GM18498 (cell line): Measurements from ENCODE around the gene TBC1D12.
"Not testable (repeated sequence)": the region's sequence is repeated elsewhere in the genome, so short reads cannot be mapped to it uniquely, and the experiment has no call there.

Source experiments
- ATAC-seq: cut with Tn5 transposase; IDR thresholded peaks from one replicate; pipeline ENCODE4 v1.9.1; 2021; ENCODE audit warnings: mild to moderate bottlenecking, moderate library complexity; ENCODE audit not compliant: unreplicated experiment

The TBC1D12 gene

DNA sequence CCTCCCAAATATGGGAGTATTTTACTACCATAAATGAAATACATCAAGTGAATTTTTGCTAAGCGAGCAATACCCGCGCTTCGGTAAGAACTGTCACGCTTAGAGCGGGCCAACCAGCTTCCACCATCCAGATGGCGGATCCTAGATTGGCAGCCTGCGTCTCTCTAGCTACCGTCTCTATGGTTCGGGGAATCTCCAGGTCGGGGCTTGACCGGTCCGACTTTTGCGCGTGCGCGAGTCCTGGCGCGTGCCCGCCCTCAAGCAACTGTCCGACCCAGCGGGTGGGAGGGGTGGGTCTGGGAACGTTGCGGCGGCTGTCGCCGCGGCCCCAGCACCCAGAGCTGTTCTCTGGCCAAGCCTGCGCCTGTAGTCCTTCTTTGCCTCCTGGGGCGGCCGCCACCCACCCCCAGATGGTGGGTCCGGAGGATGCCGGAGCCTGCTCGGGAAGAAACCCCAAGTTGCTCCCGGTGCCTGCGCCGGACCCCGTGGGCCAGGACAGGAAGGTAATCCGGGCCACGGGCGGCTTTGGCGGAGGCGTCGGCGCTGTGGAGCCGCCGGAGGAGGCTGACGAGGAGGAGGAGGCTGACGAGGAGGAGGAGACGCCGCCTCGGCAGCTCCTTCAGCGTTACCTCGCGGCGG is at the start of gene TBC1D12:
TBC1D12 (plus strand) TSS at position 338 of the 639 bp plus-strand sequence; CDS start at position 411, 73 bp downstream.
- peak; percentile 68 for ATAC-seq

DNA sequence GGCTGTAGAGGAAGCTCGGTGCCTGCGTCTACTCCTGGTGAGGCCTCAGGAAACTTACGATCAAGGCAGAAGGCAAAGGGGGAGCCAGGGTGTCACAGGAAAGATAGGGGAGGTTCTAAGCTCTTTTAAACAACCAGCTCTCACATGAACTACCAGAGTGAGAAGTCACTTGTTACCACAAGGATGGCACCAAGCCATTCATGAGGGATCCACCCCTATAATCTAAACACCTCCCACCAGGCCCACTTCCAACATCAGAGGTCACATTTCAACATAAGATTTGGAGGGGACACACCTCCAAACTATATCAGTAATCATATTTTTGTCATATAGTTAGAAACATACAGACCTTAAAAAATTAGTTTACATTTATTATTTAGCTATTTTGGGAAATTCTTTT is 49.0 kb upstream of the TBC1D12 start:
- no peak for ATAC-seq

GRCh38 chr10:94355841-94356240 is 46.5 kb upstream of the TBC1D12 start:
- no peak for ATAC-seq

- ATAC-seq: no peak
These were observed 45.1 kb upstream of the TBC1D12 start for GRCh38 chr10:94357193-94357592.

DNA sequence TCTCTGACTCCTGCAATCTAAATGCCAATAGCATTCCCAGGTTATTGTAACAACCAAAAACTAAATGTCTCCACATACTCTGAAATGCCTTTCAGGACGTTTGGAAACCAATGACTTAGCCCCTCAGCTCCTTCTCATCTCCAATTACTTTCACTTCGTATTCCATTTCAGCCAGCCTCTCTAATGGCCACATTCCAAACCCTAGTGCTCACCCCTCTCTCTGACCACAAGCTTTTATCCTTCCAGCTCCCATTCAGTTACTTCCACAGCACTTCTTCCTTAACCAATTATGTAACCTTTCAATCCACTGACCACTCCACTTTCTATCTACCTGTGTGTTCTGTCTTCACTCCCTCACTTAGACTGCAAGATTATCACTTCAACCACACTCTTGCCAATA is 43.9 kb upstream of the TBC1D12 start:
- no peak for ATAC-seq

DNA sequence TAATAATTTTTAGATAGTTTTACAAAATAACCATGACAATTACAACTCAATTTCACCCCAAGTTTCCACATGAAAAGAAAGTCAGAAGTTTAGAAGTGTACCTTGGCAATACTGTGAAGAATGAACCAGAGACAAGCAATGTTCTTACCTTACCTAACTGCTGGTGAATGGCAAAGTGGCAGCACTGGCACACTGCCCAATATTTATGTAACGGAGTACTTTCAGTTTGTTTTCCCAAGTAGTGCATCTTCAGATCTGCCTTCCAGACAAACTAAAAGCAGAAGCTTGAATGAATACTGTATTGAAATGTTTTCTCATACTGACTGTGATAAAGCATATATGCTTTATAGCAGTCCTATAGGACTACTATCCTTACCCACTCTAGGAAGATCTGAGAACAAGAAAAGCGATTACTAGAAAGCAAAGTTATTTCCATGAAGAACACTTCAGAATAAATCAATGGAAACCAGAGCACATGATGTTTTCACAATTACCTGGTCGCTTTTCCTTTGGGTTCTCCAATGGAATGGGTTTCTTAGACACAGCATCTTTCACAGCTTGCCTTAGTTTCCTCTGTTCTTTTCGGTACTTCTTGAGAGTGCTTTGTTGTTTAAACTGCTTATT is 41.1 kb upstream of the TBC1D12 start:
- no peak for ATAC-seq

DNA sequence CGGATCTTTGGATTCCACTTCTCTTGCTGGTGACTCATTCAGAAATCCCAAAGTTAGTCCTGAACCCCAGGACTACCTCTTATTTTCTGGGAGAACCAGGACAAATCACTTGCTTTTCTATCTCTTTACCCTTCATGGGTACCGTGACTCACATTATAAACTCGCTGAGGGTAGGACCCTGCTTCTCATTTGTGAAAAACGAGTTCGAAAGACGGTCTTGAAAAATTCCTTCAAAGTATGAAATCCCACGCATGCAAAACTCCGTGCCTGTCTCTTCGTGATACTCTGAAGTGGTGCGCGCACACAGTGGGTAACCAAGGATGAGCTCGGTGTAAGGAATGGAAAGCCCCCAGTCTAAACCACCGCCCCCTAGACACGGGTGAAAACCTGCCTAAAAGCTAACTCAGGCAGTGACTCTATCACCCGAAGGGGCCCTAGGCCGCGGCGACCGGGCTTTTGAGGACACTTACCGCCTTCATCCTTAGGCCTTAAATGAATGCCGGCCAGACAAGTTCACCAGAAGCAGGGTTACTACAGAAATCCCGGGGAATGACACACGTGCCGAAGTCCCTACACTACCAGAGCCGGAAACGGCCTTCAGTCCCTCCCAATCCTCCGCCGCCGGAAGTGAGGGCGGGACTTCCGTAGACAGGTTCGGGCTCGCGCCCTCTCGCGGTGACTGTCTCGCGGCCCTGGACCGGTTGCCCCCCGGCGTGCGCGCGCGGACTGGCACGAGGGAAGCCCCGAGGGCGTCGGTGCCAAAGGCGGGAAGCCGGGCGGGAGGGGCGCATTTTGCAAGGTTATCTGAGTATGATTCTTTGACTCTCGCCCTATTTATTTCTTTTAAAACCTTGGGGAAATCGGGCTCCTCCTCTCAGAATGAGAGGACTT is 39.7 kb upstream of the TBC1D12 start, which contains the start of gene NOC3L:
NOC3L (minus strand) TSS at position 580 of the 891 bp plus-strand sequence; CDS start at position 479, 101 bp downstream.
- ATAC-seq: peak; percentile 99

- ATAC-seq: peak; percentile 18
These were observed 39.1 kb upstream of the TBC1D12 start for GRCh38 chr10:94363251-94363565.

GRCh38 chr10:94364482-94364881 is 37.9 kb upstream of the TBC1D12 start:
- no peak for ATAC-seq

GRCh38 chr10:94366382-94366781 is 36.0 kb upstream of the TBC1D12 start:
- no peak for ATAC-seq

- ATAC-seq: no peak
These were observed 31.8 kb upstream of the TBC1D12 start for GRCh38 chr10:94370501-94370900.

DNA sequence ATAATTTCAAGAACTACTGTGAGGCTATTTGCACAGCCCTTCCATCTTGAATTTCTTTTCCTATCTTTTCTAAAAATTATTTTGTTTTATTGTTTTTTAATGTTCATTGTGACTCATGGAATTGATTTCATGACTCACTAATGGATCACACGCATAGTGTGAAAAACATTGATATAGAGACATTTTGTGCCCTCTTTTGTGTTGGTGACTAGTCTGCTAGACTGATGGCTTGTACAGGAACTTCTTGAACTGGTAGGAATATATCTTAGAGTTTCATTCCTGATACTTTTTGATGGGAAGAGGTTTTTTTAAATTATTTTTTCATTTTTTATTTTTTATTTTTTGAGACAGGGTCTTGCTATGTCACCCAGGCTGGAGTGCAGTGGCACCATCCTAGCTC is 27.0 kb upstream of the TBC1D12 start:
- no peak for ATAC-seq

DNA sequence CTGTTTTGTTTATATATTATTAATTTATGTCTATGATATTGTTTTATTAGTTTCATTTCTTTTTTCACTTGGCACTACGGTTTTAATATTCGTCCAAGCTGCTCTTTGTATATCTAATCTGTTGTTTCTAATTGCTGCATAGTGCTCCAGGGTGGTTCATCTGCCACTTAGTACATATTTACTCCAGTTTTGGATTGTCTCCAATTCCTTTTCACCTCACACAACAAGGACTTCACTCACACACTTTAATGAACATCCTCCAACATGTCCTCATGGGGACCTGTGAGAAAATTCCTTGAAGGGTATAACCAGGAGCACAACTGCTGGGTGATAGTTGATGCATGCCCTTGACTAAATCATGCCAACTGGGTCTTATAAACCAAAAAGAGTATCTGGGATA is 25.5 kb upstream of the TBC1D12 start:
- ATAC-seq: no peak

GRCh38 chr10:94383530-94383929 is 18.8 kb upstream of the TBC1D12 start:
- ATAC-seq: no peak

DNA sequence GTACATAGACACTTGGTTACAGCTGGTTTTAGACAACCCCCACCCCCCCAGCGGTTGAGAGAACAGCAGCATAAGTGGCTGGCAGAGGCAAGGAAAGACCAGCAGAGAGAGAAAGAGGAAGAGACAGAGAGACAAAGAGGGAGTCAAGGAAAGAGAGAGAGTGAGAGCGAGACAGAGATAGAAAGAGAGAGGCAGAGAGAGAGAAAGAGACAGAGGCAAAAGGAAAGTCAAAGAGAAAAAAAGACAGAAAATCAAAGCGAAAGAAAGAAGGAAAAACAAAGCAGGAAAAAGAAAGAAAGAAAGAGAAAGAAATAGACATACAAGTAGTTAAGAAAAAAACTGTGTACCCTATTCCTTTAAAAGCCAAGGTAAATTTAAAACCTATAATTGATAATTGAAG is 16.6 kb upstream of the TBC1D12 start:
- not testable (repeated sequence) for ATAC-seq

- ATAC-seq: not testable (repeated sequence)
These were observed 10.2 kb upstream of the TBC1D12 start for GRCh38 chr10:94392117-94392516.

GRCh38 chr10:94397549-94398370 is 4.6 kb upstream of the TBC1D12 start:
- ATAC-seq: no peak

GRCh38 chr10:94398762-94399161 is 3.6 kb upstream of the TBC1D12 start:
- ATAC-seq: no peak

DNA sequence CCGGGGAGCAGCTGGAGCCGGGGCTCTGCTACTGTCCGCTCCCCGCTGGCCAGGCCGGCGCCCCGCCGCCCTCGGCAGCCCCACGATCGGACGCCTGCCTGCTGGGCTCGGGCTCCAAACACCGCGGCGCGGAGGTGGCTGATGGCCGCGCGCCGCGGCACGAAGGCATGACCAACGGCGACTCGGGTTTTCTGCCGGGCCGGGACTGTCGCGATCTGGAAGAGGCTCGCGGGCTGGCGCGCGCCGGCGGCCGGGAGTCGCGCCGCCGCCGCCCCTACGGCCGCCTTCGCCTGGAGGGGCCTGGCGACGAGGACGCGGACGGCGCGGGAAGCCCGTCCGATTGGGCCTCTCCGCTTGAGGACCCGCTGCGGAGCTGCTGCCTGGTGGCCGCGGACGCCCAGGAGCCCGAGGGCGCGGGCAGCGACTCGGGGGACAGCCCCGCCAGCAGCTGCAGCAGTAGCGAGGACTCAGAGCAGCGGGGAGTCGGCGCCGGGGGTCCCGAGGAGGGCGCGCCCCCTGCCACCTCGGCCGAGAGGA is 570 bp downstream of the TBC1D12 start:
- peak; percentile 34 for ATAC-seq

DNA sequence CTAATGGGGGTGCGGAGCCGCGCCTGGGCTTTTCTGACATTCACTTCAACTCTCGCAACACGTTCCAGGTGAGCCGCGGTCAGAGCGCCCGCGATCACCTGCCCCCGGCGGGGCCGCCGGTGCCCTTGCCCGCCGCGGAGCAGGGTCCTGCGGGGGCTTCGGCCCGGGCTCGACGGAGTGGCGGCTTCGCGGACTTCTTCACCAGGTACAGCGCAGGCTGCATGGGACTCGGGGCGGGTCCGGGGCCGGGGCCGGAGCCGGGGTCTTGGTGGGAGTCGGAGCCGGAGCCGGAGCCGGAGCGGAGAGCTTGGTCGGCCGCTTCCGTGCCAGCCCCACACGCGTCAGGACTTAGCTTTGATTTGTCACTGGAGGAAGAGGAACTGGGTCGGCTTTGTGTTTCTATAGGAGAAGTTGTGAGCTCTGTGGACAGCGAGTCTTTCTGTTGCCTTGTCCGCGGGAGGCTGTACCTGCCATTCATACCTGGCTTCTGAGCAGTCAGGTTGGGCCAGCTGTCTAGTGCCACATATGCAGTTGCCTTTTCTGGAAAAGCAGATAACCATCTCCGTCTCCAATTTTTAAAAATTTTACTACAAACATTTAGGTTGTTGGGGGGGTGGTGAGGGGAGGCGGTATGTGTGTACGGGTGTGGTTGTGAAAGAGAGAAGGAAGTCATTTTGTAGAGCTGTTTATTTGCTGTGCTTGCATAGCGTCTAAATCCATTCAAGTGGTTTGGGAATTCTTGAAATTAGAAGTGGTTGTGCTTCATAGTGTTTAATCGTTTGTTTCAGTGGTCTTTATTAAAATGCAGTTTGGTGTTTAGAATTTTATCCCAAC is 1.3 kb downstream of the TBC1D12 start:
- ATAC-seq: peak; percentile 64
